HG03045 (cell line): ENCODE results near the gene ABAT.

Experiments
- ATAC-seq: cut with Tn5 transposase; IDR thresholded peaks from one replicate; pipeline ENCODE4 v1.9.1; 2021; ENCODE audit warnings: mild to moderate bottlenecking, moderate library complexity; ENCODE audit not compliant: unreplicated experiment

ABAT gene

DNA sequence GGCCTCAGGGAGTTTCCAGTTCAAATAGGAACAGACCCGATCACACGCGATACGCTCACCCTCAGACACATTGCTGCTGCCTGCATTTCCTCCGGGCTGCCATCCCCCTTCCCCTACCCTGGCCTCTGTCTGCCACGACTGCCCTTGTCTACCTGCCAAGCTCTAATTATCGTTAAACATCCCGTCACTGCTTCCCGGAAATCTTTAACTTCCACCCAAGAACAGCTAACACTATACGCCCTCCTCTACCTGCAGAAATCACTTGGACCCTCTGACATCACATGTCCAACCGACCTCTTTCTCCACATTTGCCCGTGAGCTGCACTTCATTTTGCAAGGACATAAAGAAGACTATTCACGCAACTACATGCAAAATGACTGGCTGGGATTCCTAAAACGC is 40.4 kb downstream of the ABAT start:
- no peak for ATAC-seq

DNA sequence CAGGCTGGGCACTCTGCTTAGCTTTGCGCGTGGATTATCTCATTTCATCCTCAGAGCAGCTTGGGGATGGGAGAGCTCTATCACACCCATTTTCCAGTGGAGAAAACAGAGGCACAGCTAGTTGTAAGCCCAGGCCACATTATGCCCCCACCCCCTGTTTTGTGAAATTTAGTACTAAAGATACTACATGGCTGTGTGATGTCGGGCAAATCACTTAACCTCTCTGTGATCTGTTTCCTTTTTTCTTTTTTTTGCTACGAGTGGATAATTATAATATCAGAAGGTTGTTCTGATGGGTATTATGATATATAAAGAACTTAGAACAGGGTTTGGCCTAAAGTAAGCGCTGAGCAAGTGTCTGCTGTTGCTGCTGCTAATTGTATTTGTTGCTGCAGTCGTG is 41.6 kb downstream of the ABAT start:
- ATAC-seq, result no peak

DNA sequence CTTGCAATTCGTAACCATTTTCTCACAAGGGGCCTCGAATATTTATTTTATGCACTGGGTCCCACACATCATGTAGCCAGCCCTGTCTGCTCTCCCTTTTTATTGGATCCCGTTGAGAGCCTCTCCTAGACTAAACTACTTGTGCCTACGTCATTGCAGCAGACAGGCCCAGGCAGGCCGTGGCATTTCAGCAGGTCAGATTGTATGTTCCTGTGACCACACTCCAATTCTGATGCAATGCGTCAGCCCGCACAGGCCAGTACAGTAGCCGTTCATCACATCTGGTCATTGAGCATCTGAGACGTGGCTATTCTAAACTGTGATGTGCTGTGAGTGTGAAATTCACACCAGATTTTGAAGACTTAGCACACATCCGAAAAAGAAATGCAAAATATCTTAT is 42.2 kb downstream of the ABAT start:
- no peak for ATAC-seq

DNA sequence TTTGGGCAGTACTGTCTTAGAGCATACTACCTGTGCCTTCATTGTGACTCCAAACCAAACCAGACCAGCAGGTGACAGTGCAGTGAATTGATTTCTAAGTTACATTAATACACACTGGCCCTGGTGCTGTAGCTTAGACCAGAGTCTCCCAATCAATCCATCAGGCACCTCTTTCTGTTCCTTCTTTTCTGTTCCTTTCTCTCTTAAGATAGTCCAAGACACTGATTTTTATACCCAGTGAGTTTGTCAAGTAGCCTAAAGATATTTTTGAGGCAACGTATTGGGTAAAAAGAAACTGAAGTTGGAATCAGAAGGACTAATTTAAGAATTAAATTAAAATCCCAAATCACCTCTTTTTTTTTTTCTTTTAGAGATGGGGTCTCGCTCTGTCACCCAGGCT is 43.1 kb downstream of the ABAT start:
- ATAC-seq, result no peak

DNA sequence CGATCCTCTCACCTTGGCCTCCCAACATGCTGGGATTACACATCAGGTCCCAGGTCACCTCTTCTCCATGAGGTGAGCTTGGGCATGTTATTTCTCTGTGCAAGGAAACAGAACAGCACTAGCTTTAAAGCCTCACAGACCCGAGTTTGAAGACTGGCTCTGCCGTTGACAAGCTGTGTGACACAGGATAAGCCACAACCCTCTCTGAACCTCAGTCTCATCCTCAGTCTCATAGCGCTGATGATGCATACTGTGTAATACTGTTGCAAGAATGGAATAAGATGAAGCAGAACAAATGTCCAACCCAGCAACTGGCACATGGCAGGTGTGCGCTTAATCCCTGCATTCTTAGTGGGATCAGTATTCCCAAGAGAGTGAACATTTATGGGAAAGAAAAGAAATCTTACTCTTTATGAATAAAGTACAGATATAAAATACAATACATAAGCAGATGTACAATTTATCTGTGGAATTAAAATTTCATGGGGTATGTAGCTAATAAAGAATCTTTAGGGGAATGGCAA is 43.5 kb downstream of the ABAT start:
- ATAC-seq, result no peak

DNA sequence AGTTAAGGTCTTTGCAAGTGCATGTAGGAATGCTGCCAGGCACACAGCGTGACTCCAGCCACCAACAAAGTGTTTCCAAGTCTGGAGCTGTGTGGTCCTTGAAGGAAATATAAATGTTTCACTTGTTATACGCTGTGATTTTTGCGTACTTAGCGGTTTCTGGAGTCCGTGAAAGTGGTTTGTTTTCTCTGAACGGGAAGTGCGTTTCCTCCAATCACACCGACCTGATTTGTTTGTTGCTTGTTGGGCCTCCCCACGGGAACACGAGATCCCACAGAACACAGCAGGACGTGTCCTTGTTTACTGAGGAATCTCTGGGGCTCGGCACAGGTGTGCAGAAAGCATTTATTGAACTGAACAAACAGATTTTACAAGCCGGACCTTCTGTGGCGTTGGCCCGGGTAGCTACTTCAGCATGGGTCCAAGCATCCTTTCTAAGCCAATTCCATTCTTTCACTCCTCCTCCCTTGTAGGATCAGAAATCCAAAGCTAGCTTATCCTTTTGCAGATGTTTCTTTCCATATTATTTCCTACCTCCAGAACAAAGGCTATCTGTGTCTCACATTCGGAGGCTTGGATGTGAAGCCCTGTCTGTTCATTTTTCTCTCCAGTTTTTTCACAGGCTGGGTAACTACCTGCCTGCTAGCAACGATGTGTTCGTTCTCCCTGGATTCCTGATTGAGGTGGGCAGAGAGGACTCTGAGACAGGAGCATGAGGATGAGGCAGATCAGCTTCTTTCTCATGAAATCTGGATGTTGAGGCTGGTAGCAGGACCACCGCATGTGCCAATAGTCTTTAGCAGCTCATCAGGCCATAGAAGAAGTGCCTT is 44.6 kb downstream of the ABAT start:
- ATAC-seq, result no peak

DNA sequence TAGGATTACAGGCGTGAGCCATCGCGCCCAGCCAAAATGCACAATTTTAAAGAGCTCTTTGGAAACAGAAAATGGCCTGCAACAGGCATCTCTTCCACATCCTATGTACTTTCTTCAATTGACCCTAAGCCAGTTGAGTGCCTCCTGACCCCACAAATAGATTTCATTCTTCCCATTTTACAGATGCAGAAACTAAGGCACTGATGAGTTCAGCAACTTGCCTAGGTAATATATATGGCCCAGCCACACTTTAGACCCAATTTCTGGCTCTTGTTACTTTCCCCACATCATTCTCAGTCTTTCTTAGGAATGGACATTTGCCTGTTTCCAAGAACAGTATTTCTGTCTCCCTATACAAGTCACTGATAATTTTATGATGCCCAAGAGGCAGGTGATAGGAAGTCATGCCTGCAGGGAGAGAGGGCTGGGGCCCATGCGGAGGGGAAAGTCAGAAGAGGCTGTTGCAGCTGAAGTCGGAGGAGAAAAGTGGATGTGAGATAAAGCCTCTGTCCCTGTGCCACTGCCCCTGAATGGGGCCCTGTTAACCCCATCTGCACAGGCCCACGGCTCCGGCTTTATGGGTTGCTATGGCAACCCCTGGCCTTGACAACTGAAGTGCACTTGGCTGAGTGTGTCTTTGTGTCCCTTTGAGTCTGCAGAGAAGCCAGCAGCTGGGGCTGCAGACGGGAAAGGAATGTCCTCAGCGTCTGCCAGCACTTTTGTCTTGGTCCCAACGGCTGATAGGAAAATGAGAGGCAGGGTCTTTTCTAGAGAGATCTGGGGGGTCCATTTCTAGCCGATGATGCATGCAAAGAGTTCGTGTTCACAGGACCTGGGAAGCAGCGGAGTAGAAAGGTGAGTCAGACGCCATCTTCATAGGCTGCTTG is 45.9 kb downstream of the ABAT start:
- no peak for ATAC-seq

DNA sequence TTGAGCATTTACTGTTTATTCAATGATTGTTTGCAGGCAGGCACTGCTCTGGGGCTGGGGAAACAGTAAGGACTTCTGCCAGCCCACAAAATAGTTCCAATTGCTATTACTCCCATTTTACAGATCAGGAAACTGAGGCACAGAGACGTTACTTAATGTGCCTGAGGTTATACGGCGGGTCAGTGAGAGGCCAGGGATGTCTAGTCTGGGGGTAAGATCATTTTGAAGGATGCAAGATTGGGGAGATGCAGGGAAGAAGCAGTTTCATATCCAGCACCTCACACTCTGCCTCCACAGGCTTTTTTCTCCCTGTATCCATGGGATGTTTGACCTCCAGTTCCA is 46.5 kb downstream of the ABAT start:
- ATAC-seq, result no peak

DNA sequence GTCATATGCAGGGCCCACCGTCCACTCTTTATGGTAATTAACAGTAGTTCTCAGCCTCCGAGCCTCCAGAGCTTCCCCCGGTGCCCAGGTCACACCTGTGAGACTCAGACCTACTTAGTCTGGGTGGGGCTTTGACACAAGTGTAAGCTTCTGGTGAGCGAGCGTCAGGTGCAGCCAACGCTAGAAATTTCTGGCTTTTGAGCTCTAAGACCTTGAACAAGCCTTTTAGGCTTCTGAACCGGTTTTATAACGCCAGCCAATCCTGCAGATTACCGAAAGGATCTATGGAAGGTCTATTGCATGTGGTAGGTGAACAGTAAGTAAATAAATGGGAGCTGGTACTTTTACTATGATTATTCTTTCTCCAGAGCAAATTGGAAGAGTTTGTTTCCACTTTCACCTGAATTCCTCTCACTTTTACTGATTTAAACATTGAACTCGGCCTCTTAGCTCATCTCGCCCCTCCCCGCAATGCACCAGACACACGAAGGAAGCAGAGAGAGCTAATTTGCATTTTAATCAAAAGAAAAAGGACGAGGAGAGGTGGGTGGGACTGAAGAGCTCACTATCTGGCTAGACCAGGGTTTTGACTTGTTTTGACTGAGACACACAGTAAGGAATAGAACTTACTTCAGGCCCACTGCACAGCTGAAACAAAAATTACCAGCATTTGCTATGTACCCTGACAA is 47.1 kb downstream of the ABAT start:
- ATAC-seq, result no peak

DNA sequence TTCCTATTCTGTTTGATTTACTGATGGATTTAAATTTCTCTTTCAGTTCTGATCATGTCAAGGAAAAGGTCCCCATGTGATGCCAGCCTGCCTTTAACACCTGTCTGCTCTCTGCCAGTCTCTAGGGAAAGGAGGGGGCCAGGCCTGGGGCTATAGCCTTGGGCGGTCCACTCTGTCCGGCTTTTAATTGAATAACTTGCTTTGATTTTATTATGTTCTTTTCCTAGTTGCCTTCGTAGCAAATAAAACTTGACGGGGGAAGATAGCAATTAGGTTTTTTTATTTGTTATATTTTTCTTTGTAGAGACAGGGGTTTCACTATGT is 47.6 kb downstream of the ABAT start:
- no peak for ATAC-seq

DNA sequence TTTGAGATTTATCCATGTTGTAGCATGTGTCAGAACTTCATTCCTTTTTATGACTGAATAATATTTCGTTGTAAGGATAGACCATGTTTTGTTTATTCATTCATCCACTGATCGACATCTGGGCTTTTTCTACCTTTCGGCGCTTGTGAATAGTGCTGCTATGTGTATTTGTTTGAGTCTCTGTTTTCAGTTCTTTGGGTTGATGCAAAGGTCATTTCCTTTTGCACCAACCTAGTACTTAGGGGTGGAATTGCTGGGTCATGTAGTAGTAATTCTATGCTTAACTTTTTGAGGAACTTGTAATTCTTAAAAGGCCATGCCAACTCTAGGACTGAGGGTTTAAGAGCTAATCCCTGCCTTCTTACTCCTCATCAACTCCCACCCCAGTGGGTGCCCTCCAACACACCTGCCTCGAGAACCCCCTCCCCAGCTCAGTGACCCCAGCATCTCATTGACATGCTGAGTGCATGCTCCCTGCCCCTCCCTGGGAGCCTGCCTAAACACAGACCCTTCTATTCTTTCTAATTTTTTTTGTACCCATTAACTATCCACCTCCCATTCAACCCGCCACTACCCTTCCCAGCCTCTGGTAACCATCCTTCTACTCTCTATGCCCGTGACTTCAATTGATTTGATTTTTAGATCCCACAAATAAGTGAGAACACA is 51.2 kb downstream of the ABAT start:
- ATAC-seq, result no peak

DNA sequence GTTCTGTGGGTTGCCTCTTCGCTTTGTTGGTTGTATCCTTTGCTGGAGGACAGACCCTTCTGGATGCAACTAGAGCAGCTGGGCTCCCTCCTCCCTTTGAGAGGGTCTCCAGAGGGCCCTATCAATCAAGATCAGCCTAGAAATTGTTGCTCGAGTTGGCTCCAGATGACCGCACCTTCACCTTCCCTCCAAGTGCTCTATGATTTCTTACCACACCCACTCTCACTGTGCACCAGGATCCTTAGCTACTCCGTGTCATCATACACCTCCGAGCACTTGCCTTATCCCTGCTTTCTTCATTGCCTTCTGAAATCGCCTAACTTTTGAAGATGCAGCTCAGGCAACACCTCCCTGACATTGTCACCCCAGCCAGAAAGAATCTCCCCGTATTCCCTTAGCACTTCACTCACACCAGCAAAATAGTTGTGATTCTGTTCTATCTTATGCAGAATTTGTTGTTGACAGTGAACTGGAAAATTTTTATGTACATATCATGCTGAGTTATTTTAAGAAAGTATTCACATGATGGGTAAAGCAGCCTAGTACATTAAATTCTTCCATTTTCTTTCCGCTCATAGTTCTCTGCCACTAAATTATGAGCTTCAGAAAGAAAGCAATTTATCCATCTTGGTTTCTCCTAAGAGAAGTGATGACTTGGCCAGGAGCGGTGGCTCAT is 52.9 kb downstream of the ABAT start:
- no peak for ATAC-seq

DNA sequence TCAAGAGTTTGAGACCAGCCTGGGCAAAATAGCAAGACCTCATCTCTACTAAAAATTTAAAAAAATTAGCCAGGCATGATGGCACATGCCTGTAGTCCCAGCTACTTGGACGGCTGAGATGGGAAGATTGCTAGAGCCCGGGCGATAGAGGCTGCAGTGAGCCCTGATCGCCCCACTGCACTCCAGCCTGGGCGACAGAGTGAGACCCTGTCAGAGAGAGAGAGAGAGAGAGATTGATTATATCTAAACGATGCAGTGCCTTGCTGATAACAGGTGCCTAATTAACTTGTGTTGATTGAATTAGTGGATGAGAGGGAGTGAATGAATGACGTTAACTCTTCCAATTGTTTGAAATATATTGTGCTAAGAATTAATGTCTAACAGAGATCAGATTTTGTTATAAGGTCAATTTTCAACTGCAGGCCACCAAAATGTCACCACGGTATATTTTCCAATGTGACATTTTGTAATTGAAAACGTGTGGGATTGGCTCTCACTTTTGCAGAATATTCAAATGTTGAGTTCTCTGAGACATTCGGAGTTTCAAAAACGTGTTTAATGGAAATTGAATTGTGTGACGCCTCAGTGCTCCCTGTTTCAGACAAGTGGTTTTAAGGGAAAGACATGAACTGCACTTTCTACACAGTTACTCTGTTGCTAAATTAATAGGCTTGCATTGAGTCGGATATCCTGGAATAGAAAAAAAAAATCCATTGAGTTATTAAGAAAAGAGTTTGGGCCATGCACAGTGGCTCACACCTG is 53.6 kb downstream of the ABAT start:
- no peak for ATAC-seq

DNA sequence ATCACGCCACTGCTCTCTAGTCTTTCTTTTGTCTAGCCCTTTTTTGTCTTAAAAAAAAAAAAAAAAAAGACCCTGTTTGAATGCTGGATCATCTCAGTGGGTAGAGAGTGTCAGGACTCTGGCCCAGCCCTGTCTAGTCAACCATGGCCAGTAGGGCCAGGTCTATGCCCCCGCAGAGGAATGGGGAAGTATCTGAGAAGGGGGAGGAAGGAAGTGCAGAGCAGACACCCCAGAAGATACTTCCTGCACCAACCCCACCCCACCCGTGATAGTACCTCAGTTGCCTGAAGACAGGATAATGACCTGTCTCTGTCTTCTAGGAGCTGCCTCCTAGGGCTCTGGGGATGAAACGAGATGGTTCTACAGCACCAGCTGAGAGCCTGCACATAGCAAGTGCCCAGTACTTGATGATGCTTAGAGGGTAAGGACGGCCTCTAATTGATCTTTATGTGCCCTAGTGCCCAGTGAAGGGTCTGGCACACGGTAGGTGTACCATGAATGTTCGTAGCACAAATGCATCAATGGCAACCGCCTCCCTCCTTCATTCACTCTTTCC is 55.4 kb downstream of the ABAT start:
- no peak for ATAC-seq

DNA sequence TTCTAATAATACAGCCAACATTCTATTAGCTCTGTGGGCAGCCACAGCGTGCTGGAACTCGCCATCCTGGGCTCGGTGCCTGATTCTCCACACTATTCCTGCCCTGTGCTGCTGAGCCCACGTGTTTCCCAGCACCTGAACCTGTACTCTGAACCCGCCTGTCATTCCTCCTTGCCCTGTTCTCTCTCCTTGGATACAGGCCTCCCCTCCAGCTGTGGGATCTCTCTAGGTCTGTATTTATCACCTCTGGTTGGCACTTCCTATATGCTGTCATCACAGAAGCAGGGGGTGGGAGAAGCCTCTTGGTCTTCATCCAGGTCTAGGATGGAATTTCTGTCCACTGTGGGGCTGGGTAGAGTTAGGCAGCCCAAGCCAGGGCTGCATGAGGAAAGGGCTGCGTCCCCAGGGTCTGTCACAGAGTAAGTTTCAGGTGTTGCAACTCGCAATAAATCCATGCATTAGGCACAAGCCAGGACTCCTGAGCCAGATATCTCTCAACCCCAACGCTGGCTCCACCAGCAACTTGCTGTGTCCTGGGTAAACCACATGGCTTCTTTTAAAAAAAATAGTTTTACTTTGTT is 56.0 kb downstream of the ABAT start:
- ATAC-seq, result no peak

DNA sequence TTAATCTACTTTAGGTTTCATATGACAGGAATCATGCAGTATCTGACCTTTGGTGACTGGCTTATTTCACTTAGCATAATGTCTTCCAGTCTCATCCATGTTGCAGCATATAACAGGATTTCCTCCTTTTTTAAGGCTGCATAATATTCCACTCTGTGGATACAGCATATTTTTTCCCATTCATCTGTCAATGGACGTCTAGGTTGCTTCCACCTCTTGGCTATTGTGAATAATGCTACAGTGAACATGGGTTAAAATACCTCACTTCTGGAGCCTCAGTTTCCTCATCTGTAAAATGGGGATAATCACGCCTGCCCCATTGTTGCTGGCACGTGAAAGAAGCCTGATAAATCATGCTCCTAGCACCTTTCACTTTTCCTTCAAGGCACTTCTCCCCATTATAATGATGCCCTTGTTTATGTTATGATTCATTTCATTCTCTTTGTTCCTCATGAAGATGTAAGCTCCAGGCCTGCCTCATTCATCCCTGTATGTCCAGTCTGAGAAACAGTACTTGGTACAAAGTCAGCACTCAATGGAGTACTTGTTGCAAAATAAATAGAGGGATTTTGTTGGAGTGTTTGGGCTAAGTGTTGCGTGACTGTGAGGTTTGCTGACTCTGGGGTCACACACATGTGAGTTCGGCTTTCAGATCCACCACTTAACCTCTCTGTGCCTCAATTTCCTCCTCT is 59.6 kb downstream of the ABAT start:
- ATAC-seq, result no peak

DNA sequence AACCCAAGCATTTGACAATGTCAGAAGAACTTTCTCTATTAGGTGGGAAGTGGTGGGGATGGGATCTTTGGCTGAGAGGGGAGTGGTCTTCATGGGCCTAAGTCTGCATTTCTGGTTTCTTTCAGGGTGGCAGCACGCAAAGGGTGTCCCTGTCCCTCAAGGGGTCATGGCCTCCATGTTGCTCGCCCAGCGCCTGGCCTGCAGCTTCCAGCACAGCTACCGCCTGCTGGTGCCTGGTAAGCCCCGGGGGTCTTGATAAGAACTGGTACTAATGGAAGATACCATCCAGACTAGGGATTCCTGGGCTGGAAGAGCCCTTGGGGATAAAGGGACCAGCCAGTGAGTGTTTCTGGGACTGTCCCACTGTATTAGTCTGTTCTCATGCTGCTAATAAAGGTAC is 61.2 kb downstream of the ABAT start:
- ATAC-seq, result no peak

DNA sequence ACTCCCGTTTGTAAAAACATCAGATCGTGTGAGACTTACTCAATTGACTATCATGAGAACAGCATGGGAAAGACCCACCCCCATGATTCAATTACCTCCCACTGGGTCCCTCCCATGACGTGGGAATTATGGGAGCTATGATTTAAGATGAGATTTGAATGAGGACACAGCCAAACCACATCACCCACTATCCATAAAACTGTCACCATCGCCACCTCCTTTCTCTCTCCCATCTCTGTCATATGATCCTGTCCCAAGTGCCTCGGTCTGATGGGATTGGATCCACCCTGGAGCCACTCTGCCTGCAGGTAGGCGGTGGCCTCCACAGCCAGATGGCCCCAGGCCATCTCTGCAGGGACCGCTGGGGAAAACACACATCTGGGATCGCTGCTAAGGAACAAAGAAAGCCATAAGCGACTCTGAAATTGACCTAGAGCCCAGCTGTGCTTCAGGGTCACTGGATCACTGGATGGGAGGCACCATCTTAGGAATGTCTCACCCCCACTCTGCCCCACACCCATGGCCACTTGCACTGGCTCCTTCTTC is 61.8 kb downstream of the ABAT start:
- no peak for ATAC-seq
